ENCODE results near the gene IFT81.

- TF ChIP-seq POLR2A (IDR thresholded peaks at IDR 0.05) = no peak
- no peak for TF ChIP-seq CTCF (IDR thresholded peaks at IDR 0.05)
Measured at GRCh38 chr12:110112335-110112660, 11.9 kb upstream of the IFT81 start.
